Mesenchymal stem cell (in vitro differentiated cells and primary cell): Measurements from ENCODE around the gene ANKMY1.

Source experiments
- DNase-seq: peaks from one replicate; pipeline ENCODE4 v3.0.0-alpha.2; 2013
- H2AFZ ChIP-seq: one replicate; pipeline ENCODE4 v1.6.1; 2013; ENCODE audit warnings: low read depth, mild to moderate bottlenecking, control low read depth, inconsistent platforms, low read length, moderate library complexity
- H2AK5ac ChIP-seq: 2 replicates; pipeline ENCODE4 v1.6.1; 2013; ENCODE audit warnings: low read length, moderate library complexity, mild to moderate bottlenecking, inconsistent platforms; ENCODE audit not compliant: severe bottlenecking
- H2BK120ac ChIP-seq: one replicate; pipeline ENCODE4 v1.6.1; 2013; ENCODE audit warnings: low read depth, mild to moderate bottlenecking, inconsistent platforms, low read length, moderate library complexity
- H2BK12ac ChIP-seq, 2 experiments: one replicate each; pipeline ENCODE4 v1.6.1; 2013; ENCODE audit warnings: inconsistent platforms in 2 of 2, low read length in 2 of 2, mild to moderate bottlenecking in 2 of 2, moderate library complexity in 2 of 2, control low read depth in 1 of 2
- H2BK15ac ChIP-seq: one replicate; pipeline ENCODE4 v1.6.1; 2013; ENCODE audit warnings: mild to moderate bottlenecking, low read depth, inconsistent platforms; ENCODE audit not compliant: poor library complexity, severe bottlenecking
- H2BK5ac ChIP-seq: 2 replicates; pipeline ENCODE4 v1.6.1; 2013; ENCODE audit warnings: low read depth, mild to moderate bottlenecking, low read length, control low read depth, inconsistent platforms; ENCODE audit not compliant: poor library complexity, severe bottlenecking
- H3K14ac ChIP-seq, 2 experiments: one replicate each; pipeline ENCODE4 v1.6.1; 2013; ENCODE audit warnings: inconsistent platforms in 2 of 2, low read length in 2 of 2, control low read depth in 1 of 2, mild to moderate bottlenecking in 1 of 2, moderate library complexity in 1 of 2
- H3K18ac ChIP-seq, 2 experiments: one replicate each; pipeline ENCODE4 v1.6.1; 2013; ENCODE audit warnings: inconsistent platforms in 2 of 2, low read length in 2 of 2, control low read depth in 1 of 2, low read depth in 1 of 2, mild to moderate bottlenecking in 1 of 2
- H3K23ac ChIP-seq, 2 experiments: one replicate each; pipeline ENCODE4 v1.6.1; 2013; ENCODE audit warnings: inconsistent platforms in 2 of 2, low read length in 2 of 2, mild to moderate bottlenecking in 2 of 2, moderate library complexity in 2 of 2, control low read depth in 1 of 2
- H3K27ac ChIP-seq: 2 replicates; pipeline ENCODE4 v1.5.1; 2013; ENCODE audit warnings: mild to moderate bottlenecking, moderate library complexity, low read length, control low read depth, inconsistent platforms; ENCODE audit not compliant: poor library complexity, severe bottlenecking
- H3K27me3 ChIP-seq, 2 experiments: 2 replicates each; pipeline versions ENCODE4 v1.6.1 to v1.7.0; 2013; ENCODE audit warnings: low read length in 2 of 2, mild to moderate bottlenecking in 2 of 2, moderate library complexity in 2 of 2, control low read depth in 1 of 2, inconsistent platforms in 1 of 2; ENCODE audit not compliant: control insufficient read depth in 1 of 2, insufficient read depth in 1 of 2
- H3K36me3 ChIP-seq, 2 experiments: 2 replicates each; pipeline versions ENCODE4 v1.6.1 to v1.7.0; 2013; ENCODE audit warnings: low read length in 2 of 2, control low read depth in 1 of 2, inconsistent platforms in 1 of 2, low read depth in 1 of 2, mild to moderate bottlenecking in 1 of 2; ENCODE audit not compliant: insufficient read depth in 2 of 2, control insufficient read depth in 1 of 2
- H3K4ac ChIP-seq, 2 experiments: one replicate each; pipeline ENCODE4 v1.6.1; 2013; ENCODE audit warnings: inconsistent platforms in 2 of 2, low read length in 2 of 2, mild to moderate bottlenecking in 2 of 2, moderate library complexity in 2 of 2, control low read depth in 1 of 2, low read depth in 1 of 2
- H3K4me1 ChIP-seq: 2 replicates; pipeline ENCODE4 v1.6.1; 2013; ENCODE audit warnings: low read depth, low read length, control low read depth; ENCODE audit not compliant: control insufficient read depth, insufficient read depth
- H3K4me2 ChIP-seq: 2 replicates; pipeline ENCODE4 v1.6.1; 2013; ENCODE audit warnings: low read length, mild to moderate bottlenecking, inconsistent platforms; ENCODE audit not compliant: poor library complexity, severe bottlenecking
- H3K4me3 ChIP-seq, 2 experiments: 2 replicates each; pipeline versions ENCODE4 v1.5.1 to v1.7.0; 2013; ENCODE audit warnings: low read length in 2 of 2, mild to moderate bottlenecking in 2 of 2, control low read depth in 1 of 2, low read depth in 1 of 2; ENCODE audit not compliant: insufficient read depth in 1 of 2
- H3K79me1 ChIP-seq: replicated peaks from 2 replicates; pipeline ENCODE4 v1.6.1; 2013; ENCODE audit warnings: mild to moderate bottlenecking, control low read depth, low read length, inconsistent platforms; ENCODE audit not compliant: poor library complexity, severe bottlenecking
- H3K9ac ChIP-seq: 2 replicates; pipeline ENCODE4 v1.7.0; 2013; ENCODE audit warnings: mild to moderate bottlenecking, low read length, moderate library complexity
- H3K9me3 ChIP-seq: 2 replicates; pipeline ENCODE4 v1.7.0; 2013; ENCODE audit warnings: mild to moderate bottlenecking, low read length; ENCODE audit not compliant: control insufficient read depth
- H4K8ac ChIP-seq: one replicate; pipeline ENCODE4 v1.6.1; 2013; ENCODE audit warnings: inconsistent platforms, mild to moderate bottlenecking, low read length, moderate library complexity
- H4K91ac ChIP-seq: one replicate; pipeline ENCODE4 v1.6.1; 2013; ENCODE audit warnings: mild to moderate bottlenecking, low read length, inconsistent platforms
- WGBS: methylation state at CpG from one replicate; pipeline ENCODE4 v1.1.7; 2013; ENCODE audit warnings: mixed read lengths; 5-methylcytosine and 5-hydroxymethylcytosine counted together

ANKMY1 gene

DNA sequence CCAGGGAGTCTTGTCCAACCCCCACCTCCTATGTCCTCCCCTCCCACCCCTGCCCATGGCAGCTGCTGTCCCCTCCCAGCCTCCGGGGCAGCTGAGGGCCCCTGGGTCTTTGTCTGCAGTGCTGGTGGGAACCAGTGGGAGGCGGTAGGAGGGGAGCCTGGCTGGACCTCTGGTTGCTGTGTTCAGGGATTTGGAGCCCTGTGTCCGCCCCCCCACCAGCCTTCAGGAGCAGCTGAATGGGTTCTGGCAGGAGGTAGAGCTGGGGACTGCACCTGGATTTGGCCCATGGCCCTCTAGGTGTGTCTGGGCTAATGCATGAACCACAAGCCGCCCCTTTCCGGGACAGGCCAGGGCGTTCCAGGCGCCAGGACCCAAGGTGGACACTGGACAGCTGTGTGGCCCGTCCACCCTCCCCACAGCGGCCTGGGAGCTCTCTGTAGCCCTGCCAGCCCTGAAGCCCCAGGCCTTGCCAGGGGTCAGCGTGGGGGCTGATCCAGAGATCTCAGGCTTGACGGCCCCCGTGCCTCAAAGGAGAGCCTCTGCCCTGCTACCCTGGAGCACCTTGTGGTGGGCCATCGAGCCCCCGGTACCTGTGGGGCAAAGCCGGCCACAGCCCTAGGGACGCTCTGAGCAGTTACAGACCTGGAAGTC is 96.9 kb downstream of the ANKMY1 start:
- Histone ChIP-seq H2AK5ac (no peak overlapping the region), H3K36me3 (peaks cover 25 to 57% of the 10 kb centered on the region in 2 experiments), H2BK15ac (no peak overlapping the region), H3K79me1 (peaks cover 4% of the 10 kb centered on the region), H2BK120ac (no peak overlapping the region), H3K4me2 (no peak overlapping the region), H3K27me3 (peaks cover 0 to 13% of the 10 kb centered on the region in 2 experiments), H2BK5ac (no peak overlapping the region), H3K4ac (no peak overlapping the region), H2BK12ac (no peak overlapping the region), H2AFZ (no peak overlapping the region), H3K27ac (no peak overlapping the region), H4K8ac (no peak overlapping the region), H3K14ac (no peak overlapping the region), H3K4me3 (no peak overlapping the region), H4K91ac (no peak overlapping the region), H3K23ac (no peak overlapping the region), H3K9me3 (no peaks in the 10 kb centered on the region), H3K9ac (no peak overlapping the region), H3K18ac (no peak overlapping the region), H3K4me1 (peaks cover 13% of the 10 kb centered on the region)
- no peak for DNase-seq
- whole genome bisulfite sequencing, result 98% methylated on average over 15 of the region's 16 CpGs

DNA sequence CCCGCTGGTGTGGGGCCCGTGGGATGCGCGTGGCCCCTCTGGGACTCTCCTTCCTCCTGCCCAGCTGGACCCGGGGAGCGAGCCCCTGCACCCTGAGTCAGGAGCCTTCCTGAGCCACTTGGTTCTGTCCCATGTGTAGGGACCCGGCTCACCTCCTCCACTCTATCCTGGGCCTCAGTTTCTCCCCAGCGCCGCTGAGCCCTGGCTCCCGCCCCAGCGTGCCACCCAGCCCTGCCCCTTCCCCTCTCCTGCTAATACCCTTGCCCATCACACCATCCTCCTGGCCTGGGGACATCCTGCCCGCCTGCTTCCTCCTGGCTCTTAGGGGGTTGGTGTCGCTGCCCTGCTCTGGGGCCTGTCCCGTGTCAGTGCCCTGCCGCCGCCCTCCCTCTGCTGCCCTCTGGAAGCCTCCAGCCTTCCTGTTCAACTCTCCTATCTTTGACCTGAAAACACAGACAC is 97.5 kb downstream of the ANKMY1 start:
- no peak overlapping the region for H4K8ac ChIP-seq
- no peak overlapping the region for H2BK5ac ChIP-seq
- no peak overlapping the region for H3K23ac ChIP-seq
- WGBS, result 98% methylated on average over 16 of the region's 16 CpGs
- H3K9ac ChIP-seq, result no peak overlapping the region
- H3K9me3 ChIP-seq, result no peaks in the 10 kb centered on the region
- H3K27ac ChIP-seq, result no peak overlapping the region
- peaks cover 20% of the 10 kb centered on the region for H3K4me1 ChIP-seq
- H2AFZ ChIP-seq, result no peak overlapping the region
- H3K36me3 ChIP-seq, result peaks cover 19 to 51% of the 10 kb centered on the region in 2 experiments
- H4K91ac ChIP-seq, result no peak overlapping the region
- H2BK15ac ChIP-seq, result no peak overlapping the region
- H2AK5ac ChIP-seq, result no peak overlapping the region
- no peak overlapping the region for H2BK120ac ChIP-seq
- H3K4me2 ChIP-seq, result no peak overlapping the region
- no peak overlapping the region for H3K4ac ChIP-seq
- H3K4me3 ChIP-seq, result peak overlapping the region in 1 of 2 experiments; percentile 15
- no peak overlapping the region for H3K14ac ChIP-seq
- H3K27me3 ChIP-seq, result peaks cover 0 to 15% of the 10 kb centered on the region in 2 experiments
- no peak for DNase-seq
- H3K79me1 ChIP-seq, result peaks cover 6% of the 10 kb centered on the region
- no peak overlapping the region for H2BK12ac ChIP-seq
- no peak overlapping the region for H3K18ac ChIP-seq

DNA sequence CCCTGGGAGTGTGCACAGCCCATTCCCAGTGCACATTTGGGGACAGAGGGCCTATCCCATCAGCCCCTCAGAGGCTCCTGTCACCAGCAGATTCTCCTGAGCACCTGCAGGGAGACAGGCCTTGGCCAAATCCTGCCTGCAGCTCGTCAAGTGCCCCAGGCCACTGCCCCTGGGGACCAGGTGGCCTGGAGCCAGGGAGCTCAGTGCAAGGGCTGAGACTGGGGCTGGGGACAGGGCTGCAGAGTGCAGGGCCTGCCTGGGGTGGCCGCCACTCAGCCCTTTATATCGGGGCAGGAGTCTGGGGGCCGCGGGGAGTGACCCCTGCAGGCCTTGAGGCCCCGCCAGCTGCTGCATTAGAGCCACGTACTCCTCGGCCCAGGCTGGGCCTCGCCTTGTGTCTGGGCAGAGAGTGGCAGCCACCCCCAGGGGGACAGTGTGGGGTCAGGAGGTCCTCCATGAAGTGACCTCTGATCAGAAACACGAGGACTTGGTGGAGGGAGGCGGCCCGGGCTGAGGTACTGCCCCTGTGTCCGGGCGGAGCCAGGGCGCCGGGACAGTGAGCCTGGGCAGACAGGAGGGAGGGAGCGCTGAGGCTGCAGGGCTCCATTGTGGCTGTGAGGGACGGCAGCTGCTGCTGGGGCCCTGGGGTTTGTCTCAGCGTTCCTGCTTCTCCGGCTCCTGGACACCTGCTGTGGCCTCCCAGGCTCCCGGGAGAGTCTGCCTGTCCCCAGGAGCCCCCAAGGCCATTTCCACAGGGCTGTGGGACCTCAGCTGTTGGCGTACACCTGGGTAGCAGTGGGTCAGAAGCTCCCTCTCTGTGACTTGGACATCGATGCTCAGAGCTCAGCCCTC is 98.2 kb downstream of the ANKMY1 start:
- H2AFZ ChIP-seq, result no peak overlapping the region
- H2BK15ac ChIP-seq, result no peak overlapping the region
- no peak overlapping the region for H3K14ac ChIP-seq
- H3K27me3 ChIP-seq, result peaks cover 3 to 22% of the 10 kb centered on the region in 2 experiments
- H3K4me3 ChIP-seq, result peak overlapping the region in 1 of 2 experiments; percentile 15
- no peak overlapping the region for H3K4ac ChIP-seq
- no peak overlapping the region for H2BK5ac ChIP-seq
- peaks cover 24% of the 10 kb centered on the region for H3K4me1 ChIP-seq
- H3K18ac ChIP-seq, result no peak overlapping the region
- H3K9ac ChIP-seq, result no peak overlapping the region
- no peak overlapping the region for H4K91ac ChIP-seq
- H3K23ac ChIP-seq, result no peak overlapping the region
- H3K4me2 ChIP-seq, result no peak overlapping the region
- no peak for DNase-seq
- peaks cover 12 to 44% of the 10 kb centered on the region in 2 experiments for H3K36me3 ChIP-seq
- H3K27ac ChIP-seq, result no peak overlapping the region
- 81% methylated on average over 23 of the region's 23 CpGs for WGBS
- H2BK120ac ChIP-seq, result no peak overlapping the region
- H4K8ac ChIP-seq, result no peak overlapping the region
- H3K79me1 ChIP-seq, result peaks cover 9% of the 10 kb centered on the region
- no peak overlapping the region for H2BK12ac ChIP-seq
- no peak overlapping the region for H2AK5ac ChIP-seq
- H3K9me3 ChIP-seq, result no peaks in the 10 kb centered on the region

DNA sequence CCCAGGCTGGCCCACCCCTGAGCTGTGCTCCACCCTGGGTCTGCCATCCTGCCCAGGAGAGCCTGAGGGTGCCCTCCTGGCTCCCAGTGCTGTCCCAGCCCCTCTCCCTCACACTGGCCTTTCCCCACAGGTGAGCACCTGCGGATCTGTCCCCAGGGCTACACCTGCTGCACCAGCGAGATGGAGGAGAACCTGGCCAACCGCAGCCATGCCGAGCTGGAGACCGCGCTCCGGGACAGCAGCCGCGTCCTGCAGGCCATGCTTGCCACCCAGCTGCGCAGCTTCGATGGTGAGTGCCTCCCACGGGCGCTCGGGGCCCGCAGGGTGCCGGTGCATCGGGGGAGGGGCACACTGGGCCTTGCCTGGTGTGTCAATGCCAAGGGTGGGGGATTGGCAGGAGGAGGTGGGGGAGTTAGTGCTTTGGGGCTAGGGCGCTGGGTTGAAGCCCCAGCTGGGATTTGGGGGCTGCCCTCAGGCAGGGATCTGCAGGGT is 98.8 kb downstream of the ANKMY1 start:
- H3K23ac ChIP-seq, result no peak overlapping the region
- no peak overlapping the region for H2BK12ac ChIP-seq
- H3K27me3 ChIP-seq, result peaks cover 9 to 29% of the 10 kb centered on the region in 2 experiments
- H3K36me3 ChIP-seq, result peaks cover 6 to 38% of the 10 kb centered on the region in 2 experiments
- no peak overlapping the region for H4K8ac ChIP-seq
- no peak overlapping the region for H3K4ac ChIP-seq
- no peak overlapping the region for H2BK15ac ChIP-seq
- no peak overlapping the region for H3K9ac ChIP-seq
- DNase-seq, result no peak
- H3K4me3 ChIP-seq, result no peak overlapping the region
- no peak overlapping the region for H2BK5ac ChIP-seq
- H3K4me2 ChIP-seq, result no peak overlapping the region
- H3K9me3 ChIP-seq, result no peaks in the 10 kb centered on the region
- no peak overlapping the region for H4K91ac ChIP-seq
- no peak overlapping the region for H3K27ac ChIP-seq
- no peak overlapping the region for H3K14ac ChIP-seq
- H2AFZ ChIP-seq, result no peak overlapping the region
- peaks cover 30% of the 10 kb centered on the region for H3K4me1 ChIP-seq
- 98% methylated on average over 17 of the region's 18 CpGs for WGBS
- no peak overlapping the region for H2AK5ac ChIP-seq
- H2BK120ac ChIP-seq, result no peak overlapping the region
- H3K18ac ChIP-seq, result no peak overlapping the region
- H3K79me1 ChIP-seq, result peaks cover 13% of the 10 kb centered on the region
